Heart left ventricle (tissue), 13 donors: ENCODE measurements around the gene RAD50.

ENCODE experiments used
- CTCF ChIP-seq, 12 donors: fragments of 200-600 bp; sonication (generic) in 4 of 12; IDR thresholded peaks; one replicate each; pipeline versions ENCODE4 v1.5.0 to v1.8.0; 2018 to 2022; ENCODE audit warnings: antibody characterized with exemption in 12 of 12, mild to moderate bottlenecking in 5 of 12
- POLR2A ChIP-seq, 2 donors: fragments of 450-650 bp; IDR thresholded peaks; one replicate each; pipeline ENCODE4 v1.6.1; 2017; ENCODE audit warnings: antibody characterized with exemption in 2 of 2, mild to moderate bottlenecking in 2 of 2, moderate library complexity in 2 of 2
- donor health status: ischemic (EF 13 %, LVEDD 7.1; RV severe dilation, severe dysfunction).
- donor health status: DM: no; HTN: yes; CAD: no.
- donor health status: DM: no; HTN: no; CAD: no.
- donor health status: ischemic (EF 25% LVEDD 6.9; RV normal size, moderate dysfunction).
- donor health status: ischemic (EF 25% LVEDD 5.7; RV mildly dilated, moderate dysfunction).
- donor health status: ischemic (EF 35%, LVEDD 5.7; RV mildly dilated, moderate dysfunction).
- donor health status: nonischemic (EF 11% LVEDD 7.7; RV severe dilation, severe dysfunction).
- donor health status: DM: yes; HTN: yes; CAD: no.
- donor health status: PGD.
- donor health status: ischemic (EF 29% LVEDD 5.4; RV normal size, mild dysfunction).
- donor health status: nonischemic (EF 23%, LVEDD 6.1; RV moderate dilation, normal function).

- TF ChIP-seq CTCF (IDR thresholded peaks at IDR 0.05) = no peak
- TF ChIP-seq POLR2A (IDR thresholded peaks at IDR 0.05) = no peak
These were observed 16.0 kb upstream of the RAD50 start for GRCh38 chr5:132540764-132541163.
